GM18502 (cell line): ENCODE measurements around the gene TMEM131.
A peak's percentile ranks its signal among the peaks of the same experiment; 100 is the strongest.
"Not testable (repeated sequence)": the region's sequence is repeated elsewhere in the genome, so short reads cannot be mapped to it uniquely, and the experiment has no call there.

ENCODE experiments used
- ATAC-seq: cut with Tn5 transposase; IDR thresholded peaks from one replicate; pipeline ENCODE4 v1.9.1; 2021; ENCODE audit warnings: mild to moderate bottlenecking; ENCODE audit not compliant: unreplicated experiment, poor library complexity

The TMEM131 gene

GRCh38 chr2:97918818-97919217, 76.9 kb downstream of the TMEM131 start:
- no peak for ATAC-seq

GRCh38 chr2:97917668-97918067, 78.1 kb downstream of the TMEM131 start:
- ATAC-seq = not testable (repeated sequence)

GRCh38 chr2:97914691-97915213, 81.0 kb downstream of the TMEM131 start:
- no peak for ATAC-seq

- ATAC-seq = no peak
Observed at GRCh38 chr2:97913846-97914245, 81.9 kb downstream of the TMEM131 start.

GRCh38 chr2:97911922-97912575, 83.7 kb downstream of the TMEM131 start:
- no peak for ATAC-seq

GRCh38 chr2:97911206-97911921, 84.4 kb downstream of the TMEM131 start:
- peak; percentile 76 for ATAC-seq

- no peak for ATAC-seq
Observed at GRCh38 chr2:97910403-97911205, 85.1 kb downstream of the TMEM131 start.

GRCh38 chr2:97908208-97908676, 87.5 kb downstream of the TMEM131 start:
- no peak for ATAC-seq

GRCh38 chr2:97907369-97908100, 88.2 kb downstream of the TMEM131 start:
- ATAC-seq = no peak

- ATAC-seq = no peak
Observed at GRCh38 chr2:97906307-97906706, 89.4 kb downstream of the TMEM131 start.

- ATAC-seq = no peak
Observed at GRCh38 chr2:97905294-97905693, 90.5 kb downstream of the TMEM131 start.

GRCh38 chr2:97901862-97902261, 93.9 kb downstream of the TMEM131 start:
- no peak for ATAC-seq

- ATAC-seq = no peak
Observed at GRCh38 chr2:97900806-97901205, 94.9 kb downstream of the TMEM131 start.

- not testable (repeated sequence) for ATAC-seq
Observed at GRCh38 chr2:97893042-97893441, 102.7 kb downstream of the TMEM131 start.

GRCh38 chr2:97891611-97892010, 104.1 kb downstream of the TMEM131 start:
- no peak for ATAC-seq

- ATAC-seq = no peak
Observed at GRCh38 chr2:97889156-97889555, 106.6 kb downstream of the TMEM131 start.

- no peak for ATAC-seq
Observed at GRCh38 chr2:97885841-97886240, 109.9 kb downstream of the TMEM131 start.

GRCh38 chr2:97880334-97880733, 115.4 kb downstream of the TMEM131 start:
- no peak for ATAC-seq

GRCh38 chr2:97878865-97879264, 116.9 kb downstream of the TMEM131 start:
- ATAC-seq = no peak

- not testable (repeated sequence) for ATAC-seq
Observed at GRCh38 chr2:97878317-97878716, 117.4 kb downstream of the TMEM131 start.
